Astrocyte of the spinal cord (primary cell): ENCODE measurements around the gene MBP.
A peak's percentile ranks its signal among the peaks of the same experiment; 100 is the strongest.

Experiments used
- DNase-seq: peaks from one replicate; pipeline ENCODE4 v3.0.0; 2011; ENCODE audit warnings: low read depth, low spot score
- H3K4me3 ChIP-seq: 2 replicates; pipeline ENCODE4 v1.5.1; 2011; ENCODE audit warnings: low read depth, mild to moderate bottlenecking, low read length, moderate library complexity
- CTCF ChIP-seq: IDR thresholded peaks from 2 replicates; pipeline ENCODE4 v1.5.1; 2012; ENCODE audit warnings: low read depth, mild to moderate bottlenecking, low read length, inconsistent platforms
- in situ Hi-C: cut with HindIII; loops from 2 replicates; pipeline ENCODE4 v1.10.0; 2017; ENCODE audit warnings: low sequenced_read_pairs

Gene MBP

GRCh38 chr18:77091366-77091765, 41.2 kb downstream of the MBP start:
- TF ChIP-seq CTCF, result no peak
- DNase-seq, result no peak
- in situ Hi-C loops, result no loop called here
- H3K4me3 ChIP-seq, result no peak overlapping the region

GRCh38 chr18:77090546-77091174, 41.9 kb downstream of the MBP start:
- no peak for DNase-seq
- in situ Hi-C loops, result no loop called here
- no peak overlapping the region for H3K4me3 ChIP-seq
- no peak for TF ChIP-seq CTCF

GRCh38 chr18:77089723-77090285, 42.8 kb downstream of the MBP start:
- no peak for TF ChIP-seq CTCF
- no peak for DNase-seq
- no peak overlapping the region for H3K4me3 ChIP-seq
- in situ Hi-C loops, result no loop called here

- no peak for TF ChIP-seq CTCF
- H3K4me3 ChIP-seq, result no peak overlapping the region
- no peak for DNase-seq
- in situ Hi-C loops, result no loop called here
Observed at GRCh38 chr18:77088963-77089722, 43.4 kb downstream of the MBP start.

GRCh38 chr18:77087393-77088141, 45.0 kb downstream of the MBP start:
- H3K4me3 ChIP-seq, result peak overlapping the region; percentile 38
- in situ Hi-C loops, result no loop called here
- no peak for TF ChIP-seq CTCF
- DNase-seq, result peak; percentile 54

- no peak for DNase-seq
- peak overlapping the region; percentile 38 for H3K4me3 ChIP-seq
- TF ChIP-seq CTCF, result no peak
- in situ Hi-C loops, result no loop called here
Observed at GRCh38 chr18:77086656-77087392, 45.8 kb downstream of the MBP start.
